Spinal cord (tissue), 10 donors: ENCODE data around the gene GOLGA6L7. TPM values are rescaled to one million over a fixed set of nuclear protein-coding genes. Genes with fewer than 3 reads are reported as not detected.
"Not testable (repeated sequence)": the region's sequence is repeated elsewhere in the genome, so short reads cannot be mapped to it uniquely, and the experiment has no call there.

Experiments
- DNase-seq, 6 donors: peaks; one replicate each; pipeline versions ENCODE4 v3.0.0 to v3.0.0-alpha.2; 2013 to 2015; ENCODE audit warnings: low spot score in 6 of 6, low read depth in 4 of 6
- H3K27ac ChIP-seq: one replicate; pipeline ENCODE4 v1.5.1; 2013; ENCODE audit warnings: low read depth, low read length, control low read depth
- H3K27me3 ChIP-seq: one replicate; pipeline ENCODE4 v1.6.1; 2013; ENCODE audit warnings: low read length; ENCODE audit not compliant: control insufficient read depth, insufficient read depth
- H3K36me3 ChIP-seq: one replicate; pipeline ENCODE4 v1.6.1; 2013; ENCODE audit warnings: low read length; ENCODE audit not compliant: control insufficient read depth, insufficient read depth
- H3K4me1 ChIP-seq: one replicate; pipeline ENCODE4 v1.6.1; 2013; ENCODE audit warnings: low read length; ENCODE audit not compliant: control insufficient read depth, insufficient read depth
- H3K4me3 ChIP-seq: one replicate; pipeline ENCODE4 v1.5.1; 2013; ENCODE audit warnings: low read depth, low read length, control low read depth
- H3K9me3 ChIP-seq: one replicate; pipeline ENCODE4 v1.6.1; 2013; ENCODE audit warnings: low read length; ENCODE audit not compliant: control insufficient read depth, insufficient read depth
- WGBS: methylation state at CpG from one replicate; pipeline ENCODE4 v1.1.5; 2013; ENCODE audit warnings: missing lambda C conversion rate; ENCODE audit not compliant: insufficient coverage; 5-methylcytosine and 5-hydroxymethylcytosine counted together
- polyA plus RNA-seq, 2 donors: library from polyadenylated mRNA; unstranded; fragments of 120-200 nt; gene quantifications; one replicate each; pipeline ENCODE4 v1.2.1, GENCODE V29; 2013; ENCODE audit not compliant: insufficient read length in 2 of 2
- total RNA-seq, 2 donors: library from RNA; depleted of rRNA in 1 of 2; stranded (reverse); fragments of 120-200 nt in 1 of 2; fragments of >200 nt in 1 of 2; gene quantifications; one replicate each; pipeline versions ENCODE4 v1.2.3 to v1.2.4, GENCODE V29; 2013 to 2014
- donor health status: healthy.

Gene GOLGA6L7
- total and polyA plus RNA-seq, 4 donors = 1.5 to 4.7 TPM; not detected in 2

- DNase-seq = no peak
- peaks cover 16% of the 10 kb centered on the region for H3K36me3 ChIP-seq
- no peaks in the 10 kb centered on the region for H3K27me3 ChIP-seq
- no peak overlapping the region for H3K27ac ChIP-seq
- H3K4me3 ChIP-seq = no peak overlapping the region
- H3K4me1 ChIP-seq = peaks cover 57% of the 10 kb centered on the region
- no peaks in the 10 kb centered on the region for H3K9me3 ChIP-seq
- 86% methylated on average over 12 of the region's 15 CpGs for WGBS
Measured at GRCh38 chr15:28890711-28891495, 42.5 kb upstream of the GOLGA6L7 start.

- not testable (repeated sequence) for DNase-seq, H3K27me3 ChIP-seq
- H3K36me3 ChIP-seq = peaks cover 14% of the 10 kb centered on the region
Measured at GRCh38 chr15:28890291-28890690, 41.8 kb upstream of the GOLGA6L7 start.

GRCh38 chr15:28889871-28890270 is 41.4 kb upstream of the GOLGA6L7 start:
- not testable (repeated sequence) for H3K4me3 ChIP-seq, H3K27ac ChIP-seq, DNase-seq, H3K9me3 ChIP-seq, H3K27me3 ChIP-seq
- Histone ChIP-seq H3K36me3 (peaks cover 11% of the 10 kb centered on the region), H3K4me1 (peaks cover 57% of the 10 kb centered on the region)
- 60% methylated on average over 3 of the region's 6 CpGs for WGBS

More at GRCh38 chr15:28890291-28890690, 41.8 kb upstream of the GOLGA6L7 start:
- not testable (repeated sequence) for H3K4me3 ChIP-seq, H3K9me3 ChIP-seq, H3K27ac ChIP-seq
- WGBS = 100% methylated on average over 1 of the region's 4 CpGs
- peaks cover 57% of the 10 kb centered on the region for H3K4me1 ChIP-seq

- 85% methylated on average over 3 of the region's 3 CpGs for WGBS
- Histone ChIP-seq H3K27me3 (no peaks in the 10 kb centered on the region), H3K36me3 (peaks cover 9% of the 10 kb centered on the region), H3K27ac (no peak overlapping the region), H3K4me3 (no peak overlapping the region), H3K4me1 (peaks cover 56% of the 10 kb centered on the region), H3K9me3 (no peaks in the 10 kb centered on the region)
- no peak for DNase-seq
Measured at GRCh38 chr15:28889346-28889745, 40.9 kb upstream of the GOLGA6L7 start.

GRCh38 chr15:28888900-28889299 is 40.5 kb upstream of the GOLGA6L7 start:
- H3K36me3 ChIP-seq = peaks cover 8% of the 10 kb centered on the region
- H3K4me3 ChIP-seq = no peak overlapping the region
- no peak overlapping the region for H3K27ac ChIP-seq
- no peaks in the 10 kb centered on the region for H3K9me3 ChIP-seq
- 32% methylated on average over 9 of the region's 10 CpGs for WGBS
- peak in 2 of 6 donors; percentile 36 to 69 for DNase-seq
- H3K4me1 ChIP-seq = peaks cover 52% of the 10 kb centered on the region
- no peaks in the 10 kb centered on the region for H3K27me3 ChIP-seq

- no peak overlapping the region for H3K27ac ChIP-seq
- no peaks in the 10 kb centered on the region for H3K27me3 ChIP-seq
- no peaks in the 10 kb centered on the region for H3K9me3 ChIP-seq
- peaks cover 8% of the 10 kb centered on the region for H3K36me3 ChIP-seq
- 68% methylated on average over 8 of the region's 18 CpGs for WGBS
- no peak overlapping the region for H3K4me3 ChIP-seq
- no peak for DNase-seq
- H3K4me1 ChIP-seq = peaks cover 48% of the 10 kb centered on the region
Measured at GRCh38 chr15:28888302-28888894, 40.0 kb upstream of the GOLGA6L7 start.

GRCh38 chr15:28887339-28888174 is 39.1 kb upstream of the GOLGA6L7 start:
- DNase-seq = no peak
- Histone ChIP-seq H3K9me3 (no peaks in the 10 kb centered on the region), H3K4me3 (peak overlapping the region; percentile 57), H3K4me1 (peaks cover 45% of the 10 kb centered on the region), H3K36me3 (peaks cover 8% of the 10 kb centered on the region), H3K27me3 (no peaks in the 10 kb centered on the region), H3K27ac (no peak overlapping the region)
- 36% methylated on average over 14 of the region's 17 CpGs for WGBS

- Histone ChIP-seq H3K9me3 (no peaks in the 10 kb centered on the region), H3K27me3 (no peaks in the 10 kb centered on the region), H3K4me3 (peak overlapping the region; percentile 57), H3K4me1 (peaks cover 45% of the 10 kb centered on the region), H3K36me3 (peaks cover 8% of the 10 kb centered on the region), H3K27ac (no peak overlapping the region)
- WGBS = 4% methylated on average over 56 of the region's 61 CpGs
- DNase-seq = peak in 2 of 6 donors; percentile 53
Measured at GRCh38 chr15:28886431-28887338, 38.2 kb upstream of the GOLGA6L7 start.
